ENCODE measurements around the gene NR6A1.

The NR6A1 gene

DNA sequence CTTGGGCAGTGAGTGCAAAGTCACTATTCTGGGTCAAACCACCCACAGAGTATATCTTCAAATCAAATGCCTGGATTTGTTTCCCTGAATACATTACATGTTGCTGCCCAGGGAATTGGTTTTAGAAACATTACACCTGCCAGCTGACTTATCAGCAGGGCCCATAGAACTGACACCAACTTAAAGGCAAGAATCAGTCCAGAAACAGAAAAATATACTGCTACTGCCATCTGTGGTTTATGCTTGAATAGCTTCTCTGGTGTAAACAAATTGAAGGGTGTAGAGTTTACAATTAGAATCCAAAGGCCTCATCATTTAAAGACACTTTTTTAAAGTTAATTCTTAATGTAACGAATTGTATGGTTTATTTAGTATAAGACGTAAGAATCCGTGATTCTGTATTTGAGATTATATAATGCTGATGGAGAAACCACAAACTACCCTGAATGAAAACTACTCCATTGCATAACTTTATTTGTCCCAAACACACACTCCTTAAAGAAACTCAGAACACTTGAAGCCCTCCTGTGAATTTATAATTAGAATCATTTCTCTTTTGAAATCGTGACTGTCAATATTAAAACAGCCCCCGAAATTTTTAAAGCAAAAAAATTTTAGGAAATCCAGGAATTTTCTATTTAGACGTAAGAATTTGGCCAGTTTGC lies 6.2 kb downstream of the NR6A1 start (continued):
- TF ChIP-seq, protein P1, sequence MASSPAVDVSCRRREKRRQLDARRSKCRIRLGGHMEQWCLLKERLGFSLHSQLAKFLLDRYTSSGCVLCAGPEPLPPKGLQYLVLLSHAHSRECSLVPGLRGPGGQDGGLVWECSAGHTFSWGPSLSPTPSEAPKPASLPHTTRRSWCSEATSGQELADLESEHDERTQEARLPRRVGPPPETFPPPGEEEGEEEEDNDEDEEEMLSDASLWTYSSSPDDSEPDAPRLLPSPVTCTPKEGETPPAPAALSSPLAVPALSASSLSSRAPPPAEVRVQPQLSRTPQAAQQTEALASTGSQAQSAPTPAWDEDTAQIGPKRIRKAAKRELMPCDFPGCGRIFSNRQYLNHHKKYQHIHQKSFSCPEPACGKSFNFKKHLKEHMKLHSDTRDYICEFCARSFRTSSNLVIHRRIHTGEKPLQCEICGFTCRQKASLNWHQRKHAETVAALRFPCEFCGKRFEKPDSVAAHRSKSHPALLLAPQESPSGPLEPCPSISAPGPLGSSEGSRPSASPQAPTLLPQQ (tag by site-specific recombination; IDR thresholded peaks at IDR 0.05): 0 out of 2 replicates have a peak, but pooled peaks have one; percentile 36
- TF ChIP-seq ZNF391 (tag by site-specific recombination; IDR thresholded peaks at IDR 0.05; ENCODE audit: borderline replicate concordance, low read depth) (no peak), ZNF596 (tag by site-specific recombination; IDR thresholded peaks at IDR 0.05) (no peak), ZNF433 (tag by site-specific recombination; IDR thresholded peaks at IDR 0.05; ENCODE audit: low read depth) (no peak), TCF7L2 (IDR thresholded peaks at IDR 0.05; ENCODE audit: borderline replicate concordance, low read depth, low read length) (no peak), ZNF157 (tag by site-specific recombination; IDR thresholded peaks at IDR 0.05) (no peak), ZNF366 (tag by site-specific recombination; conservative IDR thresholded peaks at IDR 0.05) (no peak), OVOL3 (tag by site-specific recombination; IDR thresholded peaks at IDR 0.05) (no peak), ZBTB20 (tag by site-specific recombination; IDR thresholded peaks at IDR 0.05) (no peak), ZNF830 (tag by site-specific recombination; IDR thresholded peaks at IDR 0.05; ENCODE audit: low read depth) (no peak), FEZF1 (tag by site-specific recombination; IDR thresholded peaks at IDR 0.05) (no peak), ZNF549 (tag by site-specific recombination; IDR thresholded peaks at IDR 0.05) (no peak), ZNF10 (tag by site-specific recombination; IDR thresholded peaks at IDR 0.05) (no peak), OSR2 (tag by site-specific recombination; IDR thresholded peaks at IDR 0.05) (peak; percentile 33; the same call in 1 of the 2 replicates), ZNF585B (tag by site-specific recombination; IDR thresholded peaks at IDR 0.05) (no peak), SP2 (tag by site-specific recombination; IDR thresholded peaks at IDR 0.05) (no peak), ZNF248 (tag by site-specific recombination; IDR thresholded peaks at IDR 0.05) (no peak), ZNF423 (tag by site-specific recombination; IDR thresholded peaks at IDR 0.05) (no peak), ZNF555 (tag by site-specific recombination; conservative IDR thresholded peaks at IDR 0.05) (no peak)
- TF ChIP-seq, protein P2, sequence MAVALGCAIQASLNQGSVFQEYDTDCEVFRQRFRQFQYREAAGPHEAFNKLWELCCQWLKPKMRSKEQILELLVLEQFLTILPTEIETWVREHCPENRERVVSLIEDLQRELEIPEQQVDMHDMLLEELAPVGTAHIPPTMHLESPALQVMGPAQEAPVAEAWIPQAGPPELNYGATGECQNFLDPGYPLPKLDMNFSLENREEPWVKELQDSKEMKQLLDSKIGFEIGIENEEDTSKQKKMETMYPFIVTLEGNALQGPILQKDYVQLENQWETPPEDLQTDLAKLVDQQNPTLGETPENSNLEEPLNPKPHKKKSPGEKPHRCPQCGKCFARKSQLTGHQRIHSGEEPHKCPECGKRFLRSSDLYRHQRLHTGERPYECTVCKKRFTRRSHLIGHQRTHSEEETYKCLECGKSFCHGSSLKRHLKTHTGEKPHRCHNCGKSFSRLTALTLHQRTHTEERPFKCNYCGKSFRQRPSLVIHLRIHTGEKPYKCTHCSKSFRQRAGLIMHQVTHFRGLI (tag by site-specific recombination; IDR thresholded peaks at IDR 0.05): no peak
- TF ChIP-seq, protein P3, sequence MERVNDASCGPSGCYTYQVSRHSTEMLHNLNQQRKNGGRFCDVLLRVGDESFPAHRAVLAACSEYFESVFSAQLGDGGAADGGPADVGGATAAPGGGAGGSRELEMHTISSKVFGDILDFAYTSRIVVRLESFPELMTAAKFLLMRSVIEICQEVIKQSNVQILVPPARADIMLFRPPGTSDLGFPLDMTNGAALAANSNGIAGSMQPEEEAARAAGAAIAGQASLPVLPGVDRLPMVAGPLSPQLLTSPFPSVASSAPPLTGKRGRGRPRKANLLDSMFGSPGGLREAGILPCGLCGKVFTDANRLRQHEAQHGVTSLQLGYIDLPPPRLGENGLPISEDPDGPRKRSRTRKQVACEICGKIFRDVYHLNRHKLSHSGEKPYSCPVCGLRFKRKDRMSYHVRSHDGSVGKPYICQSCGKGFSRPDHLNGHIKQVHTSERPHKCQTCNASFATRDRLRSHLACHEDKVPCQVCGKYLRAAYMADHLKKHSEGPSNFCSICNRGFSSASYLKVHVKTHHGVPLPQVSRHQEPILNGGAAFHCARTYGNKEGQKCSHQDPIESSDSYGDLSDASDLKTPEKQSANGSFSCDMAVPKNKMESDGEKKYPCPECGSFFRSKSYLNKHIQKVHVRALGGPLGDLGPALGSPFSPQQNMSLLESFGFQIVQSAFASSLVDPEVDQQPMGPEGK (tag by site-specific recombination; IDR thresholded peaks at IDR 0.05): no peak
- TF ChIP-seq, protein P4, sequence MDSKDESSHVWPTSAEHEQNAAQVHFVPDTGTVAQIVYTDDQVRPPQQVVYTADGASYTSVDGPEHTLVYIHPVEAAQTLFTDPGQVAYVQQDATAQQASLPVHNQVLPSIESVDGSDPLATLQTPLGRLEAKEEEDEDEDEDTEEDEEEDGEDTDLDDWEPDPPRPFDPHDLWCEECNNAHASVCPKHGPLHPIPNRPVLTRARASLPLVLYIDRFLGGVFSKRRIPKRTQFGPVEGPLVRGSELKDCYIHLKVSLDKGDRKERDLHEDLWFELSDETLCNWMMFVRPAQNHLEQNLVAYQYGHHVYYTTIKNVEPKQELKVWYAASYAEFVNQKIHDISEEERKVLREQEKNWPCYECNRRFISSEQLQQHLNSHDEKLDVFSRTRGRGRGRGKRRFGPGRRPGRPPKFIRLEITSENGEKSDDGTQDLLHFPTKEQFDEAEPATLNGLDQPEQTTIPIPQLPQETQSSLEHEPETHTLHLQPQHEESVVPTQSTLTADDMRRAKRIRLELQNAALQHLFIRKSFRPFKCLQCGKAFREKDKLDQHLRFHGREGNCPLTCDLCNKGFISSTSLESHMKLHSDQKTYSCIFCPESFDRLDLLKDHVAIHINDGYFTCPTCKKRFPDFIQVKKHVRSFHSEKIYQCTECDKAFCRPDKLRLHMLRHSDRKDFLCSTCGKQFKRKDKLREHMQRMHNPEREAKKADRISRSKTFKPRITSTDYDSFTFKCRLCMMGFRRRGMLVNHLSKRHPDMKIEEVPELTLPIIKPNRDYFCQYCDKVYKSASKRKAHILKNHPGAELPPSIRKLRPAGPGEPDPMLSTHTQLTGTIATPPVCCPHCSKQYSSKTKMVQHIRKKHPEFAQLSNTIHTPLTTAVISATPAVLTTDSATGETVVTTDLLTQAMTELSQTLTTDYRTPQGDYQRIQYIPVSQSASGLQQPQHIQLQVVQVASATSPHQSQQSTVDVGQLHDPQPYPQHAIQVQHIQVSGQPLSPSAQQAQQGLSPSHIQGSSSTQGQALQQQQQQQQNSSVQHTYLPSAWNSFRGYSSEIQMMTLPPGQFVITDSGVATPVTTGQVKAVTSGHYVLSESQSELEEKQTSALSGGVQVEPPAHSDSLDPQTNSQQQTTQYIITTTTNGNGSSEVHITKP (tag by site-specific recombination; IDR thresholded peaks at IDR 0.05): peak; percentile 37

All from HEK293 (cell line).